ENCODE results near the gene ASAP3.

ASAP3 gene

DNA sequence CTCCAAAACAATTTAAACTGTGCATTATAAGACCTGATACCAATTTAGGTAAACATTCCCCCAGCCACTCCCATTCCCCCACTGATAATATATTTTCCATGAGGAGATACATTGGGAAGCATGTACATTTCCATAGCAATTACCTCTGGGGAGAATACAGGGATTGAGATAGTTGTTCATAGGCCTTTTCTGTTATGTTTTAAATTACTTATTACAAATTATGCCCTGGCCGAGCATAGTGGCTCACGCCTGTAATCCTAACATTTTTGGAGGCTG is 4.4 kb downstream of the ASAP3 start:
- H3K9me3 ChIP-seq (ENCODE audit: control insufficient read depth, insufficient read depth, low read length): no peaks in the 10 kb centered on the region
- peaks cover 3% of the 10 kb centered on the region; the same call in 1 of the 2 replicates for H3K36me3 ChIP-seq (ENCODE audit: control insufficient read depth, low read length)
- H3K9me2 ChIP-seq (replicated peaks; ENCODE audit: control insufficient read depth, low read length): no peaks in the 10 kb centered on the region
- no peaks in the 10 kb centered on the region for H3K27me3 ChIP-seq (ENCODE audit: control insufficient read depth, low read length)
- H4K20me1 ChIP-seq (ENCODE audit: control insufficient read depth, insufficient read depth, low read depth, low read length): no peaks in the 10 kb centered on the region
- H3K27ac ChIP-seq (ENCODE audit: low read depth, low read length): no peak overlapping the region
- no peak overlapping the region for H3K4me2 ChIP-seq (ENCODE audit: low read length)
- H3K4me1 ChIP-seq (ENCODE audit: control insufficient read depth, low read length): peaks cover 48% of the 10 kb centered on the region
- peaks cover 66% of the 10 kb centered on the region for H3K79me2 ChIP-seq (ENCODE audit: control insufficient read depth, low read length)
- TF ChIP-seq, protein P1, sequence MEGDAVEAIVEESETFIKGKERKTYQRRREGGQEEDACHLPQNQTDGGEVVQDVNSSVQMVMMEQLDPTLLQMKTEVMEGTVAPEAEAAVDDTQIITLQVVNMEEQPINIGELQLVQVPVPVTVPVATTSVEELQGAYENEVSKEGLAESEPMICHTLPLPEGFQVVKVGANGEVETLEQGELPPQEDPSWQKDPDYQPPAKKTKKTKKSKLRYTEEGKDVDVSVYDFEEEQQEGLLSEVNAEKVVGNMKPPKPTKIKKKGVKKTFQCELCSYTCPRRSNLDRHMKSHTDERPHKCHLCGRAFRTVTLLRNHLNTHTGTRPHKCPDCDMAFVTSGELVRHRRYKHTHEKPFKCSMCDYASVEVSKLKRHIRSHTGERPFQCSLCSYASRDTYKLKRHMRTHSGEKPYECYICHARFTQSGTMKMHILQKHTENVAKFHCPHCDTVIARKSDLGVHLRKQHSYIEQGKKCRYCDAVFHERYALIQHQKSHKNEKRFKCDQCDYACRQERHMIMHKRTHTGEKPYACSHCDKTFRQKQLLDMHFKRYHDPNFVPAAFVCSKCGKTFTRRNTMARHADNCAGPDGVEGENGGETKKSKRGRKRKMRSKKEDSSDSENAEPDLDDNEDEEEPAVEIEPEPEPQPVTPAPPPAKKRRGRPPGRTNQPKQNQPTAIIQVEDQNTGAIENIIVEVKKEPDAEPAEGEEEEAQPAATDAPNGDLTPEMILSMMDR (IDR thresholded peaks at IDR 0.05; ENCODE audit: low read depth, low read length, poor library complexity, severe bottlenecking): no peak
- TF ChIP-seq EZH2phosphoT487 (IDR thresholded peaks at IDR 0.05; ENCODE audit: borderline replicate concordance, low read length): no peak
- H3K4me3 ChIP-seq (ENCODE audit: low read length): no peak overlapping the region
- no peaks in the 10 kb centered on the region; the same call in 1 of the 2 replicates for H3F3A ChIP-seq (ENCODE audit: control insufficient read depth, insufficient read depth)

DNA sequence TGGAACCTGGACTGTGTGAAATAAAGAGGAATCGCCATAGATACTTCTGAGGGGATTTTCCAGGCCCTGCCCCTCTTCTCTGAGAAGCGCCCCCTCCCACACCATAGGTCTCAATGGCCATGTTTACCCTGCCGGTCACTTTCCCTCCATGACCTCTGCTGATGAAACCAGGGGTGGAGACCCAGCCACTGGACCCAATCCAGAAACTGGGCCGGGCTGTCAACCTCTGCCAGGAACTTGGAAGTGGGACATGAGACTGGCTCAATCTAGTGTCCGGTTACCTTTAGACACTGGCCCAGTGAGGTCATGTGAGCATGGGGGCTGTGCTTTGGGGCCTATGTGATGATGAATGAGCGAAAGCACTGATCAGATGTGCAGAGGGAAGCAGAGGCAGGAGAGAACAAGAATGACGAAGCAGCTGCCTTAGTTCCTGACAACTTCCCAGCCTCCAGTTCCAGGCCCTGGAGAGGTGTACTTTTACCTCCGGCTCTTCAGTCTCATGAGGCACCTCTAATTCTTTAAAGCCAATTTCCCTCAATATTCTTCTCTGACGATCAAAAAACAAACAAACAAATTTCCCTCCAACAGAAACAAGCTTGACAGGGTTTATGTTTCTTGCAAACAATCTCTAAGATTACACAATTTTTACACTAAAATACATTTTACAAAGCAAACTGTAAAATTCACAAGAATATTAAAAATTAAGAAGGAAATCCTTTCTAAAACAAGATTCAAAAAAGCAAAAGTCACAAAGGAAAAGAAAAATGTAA is 4.9 kb downstream of the ASAP3 start:
- H3K4me2 ChIP-seq (ENCODE audit: low read length): no peak overlapping the region
- TF ChIP-seq EZH2phosphoT487 (IDR thresholded peaks at IDR 0.05; ENCODE audit: borderline replicate concordance, low read length): no peak
- TF ChIP-seq, protein P1 (IDR thresholded peaks at IDR 0.05; ENCODE audit: low read depth, low read length, poor library complexity, severe bottlenecking): no peak
- H3K4me1 ChIP-seq (ENCODE audit: control insufficient read depth, low read length): peaks cover 47% of the 10 kb centered on the region
- H3K9me2 ChIP-seq (replicated peaks; ENCODE audit: control insufficient read depth, low read length): no peaks in the 10 kb centered on the region
- no peaks in the 10 kb centered on the region for H3K27me3 ChIP-seq (ENCODE audit: control insufficient read depth, low read length)
- peaks cover 3% of the 10 kb centered on the region; the same call in 1 of the 2 replicates for H3K36me3 ChIP-seq (ENCODE audit: control insufficient read depth, low read length)
- no peaks in the 10 kb centered on the region for H3K9me3 ChIP-seq (ENCODE audit: control insufficient read depth, insufficient read depth, low read length)
- H3F3A ChIP-seq (ENCODE audit: control insufficient read depth, insufficient read depth): no peaks in the 10 kb centered on the region; the same call in 1 of the 2 replicates
- peaks cover 66% of the 10 kb centered on the region for H3K79me2 ChIP-seq (ENCODE audit: control insufficient read depth, low read length)
- H3K4me3 ChIP-seq (ENCODE audit: low read length): no peak overlapping the region
- no peak overlapping the region for H3K27ac ChIP-seq (ENCODE audit: low read depth, low read length)
- no peaks in the 10 kb centered on the region for H4K20me1 ChIP-seq (ENCODE audit: control insufficient read depth, insufficient read depth, low read depth, low read length)

DNA sequence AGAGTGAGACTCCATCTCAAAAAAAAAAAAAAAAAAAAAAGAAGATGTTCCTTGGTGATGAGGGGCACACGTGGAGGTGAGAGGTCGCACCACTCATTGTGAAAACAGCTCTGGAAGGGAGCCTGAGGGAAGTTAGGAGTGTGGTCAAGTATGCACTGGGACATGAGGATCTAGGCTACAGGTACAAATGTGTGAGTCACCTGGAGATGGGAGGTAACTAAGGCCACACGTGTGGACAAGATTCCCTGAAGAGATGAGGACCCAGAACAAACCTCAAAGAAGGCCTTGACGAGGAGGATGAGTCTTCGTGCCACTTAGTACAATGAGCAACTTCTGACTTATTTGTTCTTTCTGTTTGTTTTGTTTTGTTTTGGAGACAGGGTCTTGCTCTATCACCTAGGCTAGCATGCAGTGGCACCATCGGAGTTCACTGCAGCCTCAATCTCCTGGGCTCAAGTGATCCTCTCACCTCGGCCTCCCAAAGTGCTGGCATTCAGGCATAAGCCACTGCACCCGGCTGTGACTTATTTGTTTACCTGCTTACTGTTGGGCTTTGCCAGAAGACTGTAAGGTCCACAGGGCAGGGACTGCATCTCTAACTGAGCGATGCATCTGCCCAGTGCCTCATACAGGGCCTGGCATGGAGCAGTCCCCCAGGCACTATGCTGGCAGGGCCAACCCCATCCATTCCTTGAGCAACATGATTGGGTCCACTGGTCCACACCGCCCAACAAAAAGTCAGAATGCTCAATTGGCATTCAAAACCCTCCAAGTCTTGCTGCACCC is 6.4 kb downstream of the ASAP3 start:
- H3K79me2 ChIP-seq (ENCODE audit: control insufficient read depth, low read length): peaks cover 57% of the 10 kb centered on the region
- no peak overlapping the region for H3K4me3 ChIP-seq (ENCODE audit: low read length)
- TF ChIP-seq, protein P1 (IDR thresholded peaks at IDR 0.05; ENCODE audit: low read depth, low read length, poor library complexity, severe bottlenecking): no peak
- no peak for TF ChIP-seq EZH2phosphoT487 (IDR thresholded peaks at IDR 0.05; ENCODE audit: borderline replicate concordance, low read length)
- H3K36me3 ChIP-seq (ENCODE audit: control insufficient read depth, low read length): peaks cover 3% of the 10 kb centered on the region; the same call in 1 of the 2 replicates
- no peaks in the 10 kb centered on the region for H3K9me3 ChIP-seq (ENCODE audit: control insufficient read depth, insufficient read depth, low read length)
- no peaks in the 10 kb centered on the region for H3K27me3 ChIP-seq (ENCODE audit: control insufficient read depth, low read length)
- no peaks in the 10 kb centered on the region for H4K20me1 ChIP-seq (ENCODE audit: control insufficient read depth, insufficient read depth, low read depth, low read length)
- no peak overlapping the region for H3K27ac ChIP-seq (ENCODE audit: low read depth, low read length)
- no peaks in the 10 kb centered on the region; the same call in 1 of the 2 replicates for H3F3A ChIP-seq (ENCODE audit: control insufficient read depth, insufficient read depth)
- no peak overlapping the region for H3K4me2 ChIP-seq (ENCODE audit: low read length)
- no peaks in the 10 kb centered on the region for H3K9me2 ChIP-seq (replicated peaks; ENCODE audit: control insufficient read depth, low read length)
- H3K4me1 ChIP-seq (ENCODE audit: control insufficient read depth, low read length): peaks cover 36% of the 10 kb centered on the region
